MM.1S (cell line): ENCODE data around the gene TMEM208.

ENCODE experiments used
- DNase-seq: peaks from one replicate; pipeline ENCODE4 v3.0.0-alpha.2; 2015
- H2AFZ ChIP-seq: fragments of 300-600 bp; sonication (generic); 2 replicates; pipeline ENCODE4 v1.6.0; 2016; ENCODE audit warnings: antibody characterized with exemption, low read length
- H3F3A ChIP-seq: fragments of 300-600 bp; sonication (generic); 2 replicates; pipeline ENCODE4 v1.6.1; 2016; ENCODE audit warnings: mild to moderate bottlenecking, antibody characterized with exemption, low read length, moderate library complexity, mixed read lengths; ENCODE audit not compliant: insufficient read depth
- H3K27ac ChIP-seq: fragments of 300-600 bp; sonication (generic); 2 replicates; pipeline ENCODE4 v1.5.1; 2016; ENCODE audit warnings: mild to moderate bottlenecking, low read length
- H3K27me3 ChIP-seq: fragments of 300-600 bp; sonication (generic); replicated peaks from 2 replicates; pipeline ENCODE4 v1.6.0; 2016; ENCODE audit warnings: low read length; ENCODE audit not compliant: insufficient read depth
- H3K36me3 ChIP-seq: fragments of 300-600 bp; sonication (generic); replicated peaks from 2 replicates; pipeline ENCODE4 v1.6.1; 2016; ENCODE audit warnings: mild to moderate bottlenecking, low read length, mixed read lengths; ENCODE audit not compliant: insufficient read depth
- H3K4me1 ChIP-seq: fragments of 300-600 bp; sonication (generic); 2 replicates; pipeline ENCODE4 v1.6.1; 2016; ENCODE audit warnings: low read length, mixed read lengths
- H3K4me2 ChIP-seq: fragments of 300-600 bp; sonication (generic); 2 replicates; pipeline ENCODE4 v1.6.0; 2016; ENCODE audit warnings: low read depth, low read length
- H3K4me3 ChIP-seq: fragments of 300-600 bp; sonication (generic); 2 replicates; pipeline ENCODE4 v1.5.1; 2016; ENCODE audit warnings: low read length, mixed read lengths
- H3K79me2 ChIP-seq: fragments of 300-600 bp; sonication (generic); 2 replicates; pipeline ENCODE4 v1.6.1; 2016; ENCODE audit warnings: mixed run types, low read length, mixed read lengths
- H3K9ac ChIP-seq: fragments of 300-600 bp; sonication (generic); 2 replicates; pipeline ENCODE4 v1.6.1; 2016; ENCODE audit warnings: low read length, mixed read lengths
- H3K9me2 ChIP-seq: fragments of 300-600 bp; sonication (generic); replicated peaks from 2 replicates; pipeline ENCODE4 v1.6.1; 2016; ENCODE audit warnings: mild to moderate bottlenecking, low read length, mixed read lengths; ENCODE audit not compliant: insufficient read depth
- H3K9me3 ChIP-seq: fragments of 300-600 bp; sonication (generic); replicated peaks from 2 replicates; pipeline ENCODE4 v1.6.1; 2016; ENCODE audit warnings: mild to moderate bottlenecking, low read length, mixed read lengths; ENCODE audit not compliant: insufficient read depth
- H4K20me1 ChIP-seq: fragments of 300-600 bp; sonication (generic); 2 replicates; pipeline ENCODE4 v1.6.1; 2016; ENCODE audit warnings: mild to moderate bottlenecking, low read length, moderate library complexity, mixed read lengths; ENCODE audit not compliant: insufficient read depth
- EZH2 ChIP-seq: fragments of 300-600 bp; sonication (generic); optimal IDR thresholded peaks from 2 replicates; pipeline ENCODE3; 2017; ENCODE audit warnings: low read depth, mild to moderate bottlenecking, antibody characterized with exemption, low read length, mixed read lengths
- EZH2phosphoT487 ChIP-seq: fragments of 300-600 bp; sonication (generic); IDR thresholded peaks from 2 replicates; pipeline ENCODE4 v1.6.1; 2018; ENCODE audit warnings: antibody characterized with exemption, low read length
- TF ChIP-seq, protein P1 (sequence below): fragments of 300-600 bp; sonication (generic); IDR thresholded peaks from 2 replicates; pipeline ENCODE4 v1.5.1; 2016; ENCODE audit warnings: antibody characterized with exemption, low read length, mixed read lengths

The TMEM208 gene

DNA sequence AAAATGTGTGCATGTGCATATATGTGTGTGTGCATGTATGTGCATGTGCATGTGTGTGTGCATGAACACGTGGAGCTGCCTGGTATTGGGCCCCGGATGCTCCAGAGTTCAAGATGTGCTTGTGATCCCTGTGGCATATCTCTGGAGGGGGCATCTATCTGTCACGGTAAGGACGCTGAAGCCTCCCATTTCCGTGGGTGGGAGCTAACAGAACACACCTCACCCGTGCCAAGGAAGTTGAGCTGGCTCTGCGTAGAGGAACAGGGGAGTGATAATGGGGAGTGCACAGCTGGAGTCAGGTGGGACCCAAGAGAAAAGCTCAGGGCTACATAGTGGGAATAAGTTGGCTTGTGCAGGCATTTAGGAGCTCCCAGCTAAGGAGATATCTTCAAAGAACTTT, 15.3 kb upstream of the TMEM208 start:
- Histone ChIP-seq H3K4me3 (no peak overlapping the region), H3K9me2 (no peaks in the 10 kb centered on the region), H2AFZ (no peak overlapping the region), H3K9me3 (no peaks in the 10 kb centered on the region), H3K36me3 (no peaks in the 10 kb centered on the region), H3K79me2 (no peaks in the 10 kb centered on the region), H3K27me3 (no peaks in the 10 kb centered on the region; the same call in 1 of the 2 replicates), H3K4me1 (no peaks in the 10 kb centered on the region), H3K9ac (no peak overlapping the region), H4K20me1 (no peaks in the 10 kb centered on the region), H3K27ac (no peak overlapping the region), H3F3A (no peaks in the 10 kb centered on the region), H3K4me2 (no peak overlapping the region)
- TF ChIP-seq, protein P1, sequence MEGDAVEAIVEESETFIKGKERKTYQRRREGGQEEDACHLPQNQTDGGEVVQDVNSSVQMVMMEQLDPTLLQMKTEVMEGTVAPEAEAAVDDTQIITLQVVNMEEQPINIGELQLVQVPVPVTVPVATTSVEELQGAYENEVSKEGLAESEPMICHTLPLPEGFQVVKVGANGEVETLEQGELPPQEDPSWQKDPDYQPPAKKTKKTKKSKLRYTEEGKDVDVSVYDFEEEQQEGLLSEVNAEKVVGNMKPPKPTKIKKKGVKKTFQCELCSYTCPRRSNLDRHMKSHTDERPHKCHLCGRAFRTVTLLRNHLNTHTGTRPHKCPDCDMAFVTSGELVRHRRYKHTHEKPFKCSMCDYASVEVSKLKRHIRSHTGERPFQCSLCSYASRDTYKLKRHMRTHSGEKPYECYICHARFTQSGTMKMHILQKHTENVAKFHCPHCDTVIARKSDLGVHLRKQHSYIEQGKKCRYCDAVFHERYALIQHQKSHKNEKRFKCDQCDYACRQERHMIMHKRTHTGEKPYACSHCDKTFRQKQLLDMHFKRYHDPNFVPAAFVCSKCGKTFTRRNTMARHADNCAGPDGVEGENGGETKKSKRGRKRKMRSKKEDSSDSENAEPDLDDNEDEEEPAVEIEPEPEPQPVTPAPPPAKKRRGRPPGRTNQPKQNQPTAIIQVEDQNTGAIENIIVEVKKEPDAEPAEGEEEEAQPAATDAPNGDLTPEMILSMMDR, result no peak
- TF ChIP-seq EZH2phosphoT487, result no peak
- DNase-seq, result no peak

DNA sequence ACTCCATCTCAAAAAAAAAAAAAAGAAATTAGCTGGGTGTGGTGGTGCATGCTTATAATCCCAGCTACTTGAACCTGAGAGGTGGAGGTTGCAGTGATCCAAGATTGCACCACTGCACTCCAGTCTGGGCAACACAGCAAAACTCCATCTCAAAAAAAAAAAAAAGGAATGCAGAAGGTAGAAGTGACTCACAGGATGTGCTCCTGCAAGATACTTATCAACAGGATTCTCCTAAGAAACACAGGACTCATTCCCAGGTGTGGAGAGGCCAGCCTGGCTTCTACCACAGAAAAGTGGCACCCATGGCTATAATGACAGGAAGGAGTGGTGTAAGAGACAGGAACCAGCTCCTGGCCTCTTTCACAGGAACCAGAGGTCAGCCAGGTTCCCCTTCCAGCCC, 14.2 kb upstream of the TMEM208 start:
- no peak overlapping the region for H3K9ac ChIP-seq
- H4K20me1 ChIP-seq, result no peaks in the 10 kb centered on the region
- TF ChIP-seq EZH2 (no peak), EZH2phosphoT487 (no peak)
- TF ChIP-seq, protein P1, result no peak
- H3K27ac ChIP-seq, result no peak overlapping the region
- no peak overlapping the region for H3K4me3 ChIP-seq
- no peaks in the 10 kb centered on the region for H3K9me3 ChIP-seq
- H3K4me2 ChIP-seq, result no peak overlapping the region
- no peak overlapping the region for H2AFZ ChIP-seq
- H3K36me3 ChIP-seq, result no peaks in the 10 kb centered on the region
- no peaks in the 10 kb centered on the region for H3K4me1 ChIP-seq
- no peaks in the 10 kb centered on the region for H3K9me2 ChIP-seq
- H3F3A ChIP-seq, result no peaks in the 10 kb centered on the region
- no peaks in the 10 kb centered on the region; the same call in 1 of the 2 replicates for H3K27me3 ChIP-seq
- DNase-seq, result no peak
- H3K79me2 ChIP-seq, result no peaks in the 10 kb centered on the region

DNA sequence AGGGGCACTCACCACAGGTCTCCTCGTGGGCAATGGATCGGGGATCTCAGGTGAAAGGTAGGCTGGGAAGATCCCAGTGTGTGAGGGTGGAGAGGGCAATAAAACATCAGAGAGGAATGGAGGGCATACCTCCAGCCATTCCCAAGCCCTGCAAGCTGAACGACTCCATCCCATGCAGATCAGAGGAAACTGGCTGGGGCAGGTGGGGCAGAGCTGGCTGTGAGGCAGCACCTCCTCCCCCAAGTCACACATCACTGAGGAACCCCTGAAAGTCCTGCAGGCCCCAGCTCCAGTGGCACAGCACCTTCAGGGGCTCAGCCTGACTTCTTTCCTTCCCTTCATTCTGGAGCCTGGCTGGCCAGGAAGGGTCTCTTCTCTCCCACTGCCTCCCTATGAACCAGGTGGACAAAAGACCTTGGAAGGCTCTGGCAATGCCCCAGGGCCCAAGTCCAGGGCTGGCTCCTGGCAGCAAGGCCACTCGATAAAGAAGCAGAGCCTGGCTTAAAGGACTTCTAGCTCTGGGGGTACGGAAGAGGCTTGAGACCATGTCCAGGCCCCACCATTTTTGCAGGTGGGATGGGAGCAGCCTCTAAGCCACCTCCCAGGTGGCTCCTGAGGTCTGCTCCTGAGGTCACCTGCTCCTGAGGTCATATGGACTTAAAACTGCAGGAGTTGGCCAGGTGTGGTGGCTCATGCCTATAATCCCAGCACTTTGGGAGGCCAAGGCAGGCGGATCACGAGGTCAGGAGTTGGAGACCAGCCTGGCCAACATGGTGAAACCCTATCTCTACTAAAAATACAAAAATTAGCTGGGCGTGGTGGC, 13.5 kb upstream of the TMEM208 start:
- H3K36me3 ChIP-seq, result no peaks in the 10 kb centered on the region
- no peak overlapping the region for H2AFZ ChIP-seq
- no peaks in the 10 kb centered on the region for H3K4me1 ChIP-seq
- no peak overlapping the region for H3K4me2 ChIP-seq
- H3K9me3 ChIP-seq, result no peaks in the 10 kb centered on the region
- H3K9me2 ChIP-seq, result no peaks in the 10 kb centered on the region
- H3F3A ChIP-seq, result no peaks in the 10 kb centered on the region
- no peak for TF ChIP-seq EZH2phosphoT487
- TF ChIP-seq EZH2, result no peak
- TF ChIP-seq, protein P1, result no peak
- no peaks in the 10 kb centered on the region for H4K20me1 ChIP-seq
- no peaks in the 10 kb centered on the region for H3K79me2 ChIP-seq
- DNase-seq, result no peak
- no peaks in the 10 kb centered on the region; the same call in 1 of the 2 replicates for H3K27me3 ChIP-seq
- no peak overlapping the region for H3K27ac ChIP-seq
- no peak overlapping the region for H3K9ac ChIP-seq
- H3K4me3 ChIP-seq, result no peak overlapping the region
